MM.1S (cell line): ENCODE results near the gene SYT2.

Experiments used
- CTCF ChIP-seq: fragments of 300-600 bp; sonication (generic); IDR thresholded peaks from 2 replicates; pipeline ENCODE4 v1.5.1; 2016; ENCODE audit warnings: antibody characterized with exemption, low read length, mixed read lengths
- EZH2 ChIP-seq: fragments of 300-600 bp; sonication (generic); optimal IDR thresholded peaks from 2 replicates; pipeline ENCODE3; 2017; ENCODE audit warnings: low read depth, mild to moderate bottlenecking, antibody characterized with exemption, low read length, mixed read lengths
- EZH2phosphoT487 ChIP-seq: fragments of 300-600 bp; sonication (generic); IDR thresholded peaks from 2 replicates; pipeline ENCODE4 v1.6.1; 2018; ENCODE audit warnings: antibody characterized with exemption, low read length

GRCh38 chr1:202659541-202659940, 50.7 kb downstream of the SYT2 start:
- TF ChIP-seq CTCF = no peak
- TF ChIP-seq EZH2phosphoT487 = no peak
- no peak for TF ChIP-seq EZH2
